WTC11 (cell line): ENCODE data around the gene UGT8. TPM values are rescaled to one million over a fixed set of nuclear protein-coding genes. Genes with fewer than 3 reads are reported as not detected.

Experiments used
- ATAC-seq: fragments of 200-7000 bp; cut with Tn5 transposase; 2 replicates; pipeline ENCODE4 v1.10.0; 2021; ENCODE audit warnings: mild to moderate bottlenecking, moderate library complexity
- CTCF ChIA-PET: fragments of 300-600 bp; sonication (Branson Sonifier 250); formaldehyde crosslinking; loops from one replicate; lab custom pipeline; 2021; ENCODE audit warnings: antibody characterized with exemption; lab: Charles Lee
- POLR2A ChIA-PET: fragments of 350-600 bp; sonication (Branson Sonifier 250); formaldehyde crosslinking; loops from one replicate; lab custom pipeline; 2021; ENCODE audit warnings: antibody characterized with exemption; lab: Charles Lee
- DNase-seq: peaks from one replicate; pipeline ENCODE4 v3.0.0; 2021; ENCODE audit warnings: low spot score
- H3K27ac Mint-ChIP-seq: 2 replicates; pipeline ENCODE4 v1.8.0; 2021; ENCODE audit warnings: mixed read lengths
- H3K27me3 Mint-ChIP-seq: 2 replicates; pipeline ENCODE4 v1.8.0; 2021; ENCODE audit warnings: low read depth, mild to moderate bottlenecking, moderate library complexity, mixed read lengths
- H3K36me3 Mint-ChIP-seq: 2 replicates; pipeline ENCODE4 v1.8.0; 2021; ENCODE audit warnings: mixed read lengths
- H3K4me1 Mint-ChIP-seq: 2 replicates; pipeline ENCODE4 v1.8.0; 2022; ENCODE audit warnings: mixed read lengths
- H3K4me3 Mint-ChIP-seq: 2 replicates; pipeline ENCODE4 v1.8.0; 2021; ENCODE audit warnings: mild to moderate bottlenecking, moderate library complexity, mixed read lengths
- H3K9me3 Mint-ChIP-seq: 2 replicates; pipeline ENCODE4 v1.8.0; 2021; ENCODE audit warnings: mixed read lengths
- CREB1 ChIP-seq: sonication (generic); formaldehyde crosslinking; IDR thresholded peaks from 2 replicates; pipeline ENCODE4 v1.8.0; 2023; ENCODE audit warnings: mild to moderate bottlenecking, missing genetic modification reagents
- CREM ChIP-seq: sonication (generic); formaldehyde crosslinking; IDR thresholded peaks from 2 replicates; pipeline ENCODE4 v1.8.1; 2022; ENCODE audit warnings: mild to moderate bottlenecking, missing genetic modification reagents, moderate library complexity
- E2F5 ChIP-seq: sonication (generic); formaldehyde crosslinking; IDR thresholded peaks from 2 replicates; pipeline ENCODE4 v1.8.1; 2022; ENCODE audit warnings: mild to moderate bottlenecking, moderate library complexity, missing genetic modification reagents
- ELF4 ChIP-seq: sonication (generic); formaldehyde crosslinking; IDR thresholded peaks from 2 replicates; pipeline ENCODE4 v1.8.1; 2022; ENCODE audit warnings: low read depth, mild to moderate bottlenecking, moderate library complexity, missing genetic modification reagents
- FOXJ3 ChIP-seq: sonication (generic); formaldehyde crosslinking; IDR thresholded peaks from 2 replicates; pipeline ENCODE4 v1.9.0; 2021; ENCODE audit warnings: missing genetic modification reagents, mild to moderate bottlenecking, borderline replicate concordance
- FOXK1 ChIP-seq: sonication (generic); formaldehyde crosslinking; IDR thresholded peaks from 2 replicates; pipeline ENCODE4 v1.8.0; 2022; ENCODE audit warnings: mild to moderate bottlenecking, moderate library complexity, missing genetic modification reagents
- FOXP1 ChIP-seq: sonication (generic); formaldehyde crosslinking; IDR thresholded peaks from 2 replicates; pipeline ENCODE4 v1.8.0; 2022; ENCODE audit warnings: missing genetic modification reagents, mild to moderate bottlenecking, moderate library complexity, borderline replicate concordance
- IRF2 ChIP-seq: sonication (generic); formaldehyde crosslinking; IDR thresholded peaks from 2 replicates; pipeline ENCODE4 v1.8.0; 2022; ENCODE audit warnings: low read depth, missing genetic modification reagents, borderline replicate concordance
- MXD4 ChIP-seq: fragments of 250-450 bp; sonication (Bioruptor Pico); IDR thresholded peaks from 2 replicates; pipeline ENCODE4 v1.8.0; 2021; ENCODE audit warnings: mild to moderate bottlenecking, moderate library complexity, borderline replicate concordance
- NR3C1 ChIP-seq: sonication (generic); formaldehyde crosslinking; conservative IDR thresholded peaks from 2 replicates; pipeline ENCODE4 v1.8.1; 2023; ENCODE audit warnings: low read depth, mild to moderate bottlenecking, missing genetic modification reagents
- PREB ChIP-seq: sonication (generic); formaldehyde crosslinking; IDR thresholded peaks from 2 replicates; pipeline ENCODE4 v1.8.1; 2022; ENCODE audit warnings: mild to moderate bottlenecking, missing genetic modification reagents, moderate library complexity, borderline replicate concordance
- SMAD4 ChIP-seq: sonication (generic); formaldehyde crosslinking; IDR thresholded peaks from 2 replicates; pipeline ENCODE4 v1.8.0; 2022; ENCODE audit warnings: mild to moderate bottlenecking, missing genetic modification reagents
- SP1 ChIP-seq: sonication (generic); formaldehyde crosslinking; conservative IDR thresholded peaks from 2 replicates; pipeline ENCODE4 v1.8.1; 2022; ENCODE audit warnings: missing genetic modification reagents
- TCF7 ChIP-seq: sonication (generic); formaldehyde crosslinking; IDR thresholded peaks from 2 replicates; pipeline ENCODE4 v1.8.0; 2022; ENCODE audit warnings: mild to moderate bottlenecking, low read depth, missing genetic modification reagents, moderate library complexity
- TEAD4 ChIP-seq: sonication (generic); formaldehyde crosslinking; IDR thresholded peaks from 2 replicates; pipeline ENCODE4 v1.8.0; 2022; ENCODE audit warnings: mild to moderate bottlenecking, missing genetic modification reagents
- USF1 ChIP-seq: sonication (generic); formaldehyde crosslinking; IDR thresholded peaks from 2 replicates; pipeline ENCODE4 v1.8.0; 2022; ENCODE audit warnings: mild to moderate bottlenecking, missing genetic modification reagents
- ZNF138 ChIP-seq: sonication (generic); formaldehyde crosslinking; conservative IDR thresholded peaks from 2 replicates; pipeline ENCODE4 v1.8.1; 2022; ENCODE audit warnings: mild to moderate bottlenecking, moderate library complexity, missing genetic modification reagents
- ZNF232 ChIP-seq: sonication (generic); formaldehyde crosslinking; IDR thresholded peaks from 2 replicates; pipeline ENCODE4 v1.8.0; 2022; ENCODE audit warnings: mild to moderate bottlenecking, missing genetic modification reagents
- ZNF263 ChIP-seq: sonication (generic); formaldehyde crosslinking; IDR thresholded peaks from 2 replicates; pipeline ENCODE4 v1.8.1; 2022; ENCODE audit warnings: low read depth, mild to moderate bottlenecking, moderate library complexity, missing genetic modification reagents
- ZNF317 ChIP-seq: sonication (generic); formaldehyde crosslinking; IDR thresholded peaks from 2 replicates; pipeline ENCODE4 v1.8.1; 2023; ENCODE audit warnings: low read depth, mild to moderate bottlenecking, moderate library complexity, missing genetic modification reagents, borderline replicate concordance
- ZNF423 ChIP-seq: fragments of 250-450 bp; sonication (Bioruptor Pico); IDR thresholded peaks from 2 replicates; pipeline ENCODE4 v2.1.2; 2022; ENCODE audit warnings: mild to moderate bottlenecking, moderate library complexity
- ZNF671 ChIP-seq: fragments of 250-450 bp; sonication (Bioruptor Pico); IDR thresholded peaks from 2 replicates; pipeline ENCODE4 v1.8.0; 2021; ENCODE audit warnings: mild to moderate bottlenecking
- total RNA-seq: library from RNA; stranded (reverse); gene quantifications from 3 replicates; pipeline ENCODE4 v1.2.3, GENCODE V29; 2021
- TF ChIP-seq, protein P1 (sequence below): sonication (generic); formaldehyde crosslinking; IDR thresholded peaks from 2 replicates; pipeline ENCODE4 v1.8.1; 2022; ENCODE audit warnings: low read depth, missing genetic modification reagents, borderline replicate concordance
- TF ChIP-seq, protein P2 (sequence below): fragments of 250-450 bp; sonication (Bioruptor Pico); IDR thresholded peaks from 2 replicates; pipeline ENCODE4 v1.8.0; 2021; ENCODE audit warnings: mild to moderate bottlenecking
- TF ChIP-seq, protein P3 (sequence below): fragments of 250-450 bp; sonication (Bioruptor Pico); IDR thresholded peaks from 2 replicates; pipeline ENCODE4 v1.9.0; 2021; ENCODE audit warnings: mild to moderate bottlenecking, borderline replicate concordance

UGT8 gene
- total RNA-seq, 1 experiment from 2014 or later = 30.8 TPM

DNA sequence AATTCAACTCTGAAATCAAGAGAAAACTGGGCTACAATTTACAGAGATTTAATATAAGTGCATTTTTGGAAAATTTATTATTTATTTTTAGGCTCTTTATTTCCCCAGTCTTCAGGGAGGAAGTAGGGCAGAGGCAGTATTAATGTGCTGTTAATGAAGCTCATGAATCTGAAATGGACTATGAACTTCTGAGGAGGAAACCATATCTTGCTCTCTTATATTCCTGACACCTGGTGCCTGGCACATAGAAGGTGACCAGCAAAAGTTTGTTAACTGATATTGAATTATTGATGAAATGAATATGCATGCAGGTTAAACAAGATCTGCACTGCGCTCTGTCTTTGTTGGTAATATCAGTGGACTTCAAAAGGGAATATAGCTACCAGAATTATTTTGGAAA, 55.1 kb downstream of the UGT8 start:
- DNase-seq (no peak), ATAC-seq (no peak)
- TF ChIP-seq CREB1 (CRISPR knock-in tag) (no peak), TEAD4 (CRISPR knock-in tag) (no peak), NR3C1 (CRISPR knock-in tag) (no peak), MXD4 (CRISPR knock-in tag) (no peak), TCF7 (CRISPR knock-in tag) (no peak), IRF2 (CRISPR knock-in tag) (no peak), ELF4 (no peak), ZNF317 (CRISPR knock-in tag) (no peak), FOXJ3 (CRISPR knock-in tag) (no peak), CREM (CRISPR knock-in tag) (no peak)
- TF ChIP-seq, protein P1, sequence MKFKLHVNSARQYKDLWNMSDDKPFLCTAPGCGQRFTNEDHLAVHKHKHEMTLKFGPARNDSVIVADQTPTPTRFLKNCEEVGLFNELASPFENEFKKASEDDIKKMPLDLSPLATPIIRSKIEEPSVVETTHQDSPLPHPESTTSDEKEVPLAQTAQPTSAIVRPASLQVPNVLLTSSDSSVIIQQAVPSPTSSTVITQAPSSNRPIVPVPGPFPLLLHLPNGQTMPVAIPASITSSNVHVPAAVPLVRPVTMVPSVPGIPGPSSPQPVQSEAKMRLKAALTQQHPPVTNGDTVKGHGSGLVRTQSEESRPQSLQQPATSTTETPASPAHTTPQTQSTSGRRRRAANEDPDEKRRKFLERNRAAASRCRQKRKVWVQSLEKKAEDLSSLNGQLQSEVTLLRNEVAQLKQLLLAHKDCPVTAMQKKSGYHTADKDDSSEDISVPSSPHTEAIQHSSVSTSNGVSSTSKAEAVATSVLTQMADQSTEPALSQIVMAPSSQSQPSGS (CRISPR knock-in tag) = no peak
- Mint-ChIP-seq H3K27ac (no peak overlapping the region), H3K9me3 (no peaks in the 10 kb centered on the region; the same call in 1 of the 2 replicates), H3K27me3 (no peaks in the 10 kb centered on the region), H3K36me3 (no peaks in the 10 kb centered on the region), H3K4me3 (no peak overlapping the region), H3K4me1 (peaks cover 84% of the 10 kb centered on the region)
- ChIA-PET POLR2A (no interaction called here), CTCF (interaction anchor here (0.9 to 1.8 kb wide), 2 partner anchors 47 to 237 kb away, joined by 3 to 10 read pairs; no protein-coding TSS in a partner anchor)

DNA sequence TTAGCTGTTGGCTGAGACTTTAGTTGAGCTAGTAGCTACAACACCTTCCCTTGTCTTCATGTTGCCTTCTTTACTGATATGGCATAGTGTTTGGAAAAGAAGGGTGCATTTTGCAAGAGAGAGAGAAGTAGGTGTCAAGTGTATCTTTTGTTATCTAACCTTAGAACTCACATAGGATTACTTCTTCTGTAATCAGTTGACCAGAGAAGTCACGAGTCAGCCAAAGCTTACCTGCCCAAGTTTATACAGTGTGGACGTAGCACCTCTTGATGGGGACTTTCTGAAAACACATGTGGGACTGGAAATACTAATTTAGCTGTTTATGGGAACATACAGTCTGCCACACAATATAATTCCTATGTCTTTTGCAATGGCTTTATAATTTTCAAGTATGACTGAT, 56.0 kb downstream of the UGT8 start:
- H3K27me3 Mint-ChIP-seq = no peaks in the 10 kb centered on the region
- H3K27ac Mint-ChIP-seq = no peak overlapping the region
- ChIA-PET CTCF (interaction anchor here (0.9 to 1.8 kb wide), 4 partner anchors 40 to 266 kb away, joined by 3 to 10 read pairs (median 6); no protein-coding TSS in a partner anchor), POLR2A (no interaction called here)
- H3K4me1 Mint-ChIP-seq = peaks cover 85% of the 10 kb centered on the region
- H3K9me3 Mint-ChIP-seq = no peaks in the 10 kb centered on the region; the same call in 1 of the 2 replicates
- H3K36me3 Mint-ChIP-seq = no peaks in the 10 kb centered on the region
- no peak for DNase-seq
- 0 out of 2 replicates have a peak, but pooled peaks have one; percentile 10 for ATAC-seq
- H3K4me3 Mint-ChIP-seq = no peak overlapping the region
- TF ChIP-seq ZNF423 (CRISPR knock-in tag) (no peak), ZNF138 (no peak), USF1 (CRISPR knock-in tag) (no peak), ZNF232 (CRISPR knock-in tag) (no peak), CREM (CRISPR knock-in tag) (no peak), SP1 (CRISPR knock-in tag) (no peak), ZNF671 (CRISPR knock-in tag) (no peak), FOXP1 (no peak), SMAD4 (CRISPR knock-in tag) (no peak), FOXK1 (no peak), PREB (no peak), E2F5 (CRISPR knock-in tag) (no peak), ZNF263 (CRISPR knock-in tag) (no peak)
- TF ChIP-seq, protein P2, sequence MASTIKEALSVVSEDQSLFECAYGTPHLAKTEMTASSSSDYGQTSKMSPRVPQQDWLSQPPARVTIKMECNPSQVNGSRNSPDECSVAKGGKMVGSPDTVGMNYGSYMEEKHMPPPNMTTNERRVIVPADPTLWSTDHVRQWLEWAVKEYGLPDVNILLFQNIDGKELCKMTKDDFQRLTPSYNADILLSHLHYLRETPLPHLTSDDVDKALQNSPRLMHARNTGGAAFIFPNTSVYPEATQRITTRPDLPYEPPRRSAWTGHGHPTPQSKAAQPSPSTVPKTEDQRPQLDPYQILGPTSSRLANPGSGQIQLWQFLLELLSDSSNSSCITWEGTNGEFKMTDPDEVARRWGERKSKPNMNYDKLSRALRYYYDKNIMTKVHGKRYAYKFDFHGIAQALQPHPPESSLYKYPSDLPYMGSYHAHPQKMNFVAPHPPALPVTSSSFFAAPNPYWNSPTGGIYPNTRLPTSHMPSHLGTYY (CRISPR knock-in tag) = no peak
- TF ChIP-seq, protein P3, sequence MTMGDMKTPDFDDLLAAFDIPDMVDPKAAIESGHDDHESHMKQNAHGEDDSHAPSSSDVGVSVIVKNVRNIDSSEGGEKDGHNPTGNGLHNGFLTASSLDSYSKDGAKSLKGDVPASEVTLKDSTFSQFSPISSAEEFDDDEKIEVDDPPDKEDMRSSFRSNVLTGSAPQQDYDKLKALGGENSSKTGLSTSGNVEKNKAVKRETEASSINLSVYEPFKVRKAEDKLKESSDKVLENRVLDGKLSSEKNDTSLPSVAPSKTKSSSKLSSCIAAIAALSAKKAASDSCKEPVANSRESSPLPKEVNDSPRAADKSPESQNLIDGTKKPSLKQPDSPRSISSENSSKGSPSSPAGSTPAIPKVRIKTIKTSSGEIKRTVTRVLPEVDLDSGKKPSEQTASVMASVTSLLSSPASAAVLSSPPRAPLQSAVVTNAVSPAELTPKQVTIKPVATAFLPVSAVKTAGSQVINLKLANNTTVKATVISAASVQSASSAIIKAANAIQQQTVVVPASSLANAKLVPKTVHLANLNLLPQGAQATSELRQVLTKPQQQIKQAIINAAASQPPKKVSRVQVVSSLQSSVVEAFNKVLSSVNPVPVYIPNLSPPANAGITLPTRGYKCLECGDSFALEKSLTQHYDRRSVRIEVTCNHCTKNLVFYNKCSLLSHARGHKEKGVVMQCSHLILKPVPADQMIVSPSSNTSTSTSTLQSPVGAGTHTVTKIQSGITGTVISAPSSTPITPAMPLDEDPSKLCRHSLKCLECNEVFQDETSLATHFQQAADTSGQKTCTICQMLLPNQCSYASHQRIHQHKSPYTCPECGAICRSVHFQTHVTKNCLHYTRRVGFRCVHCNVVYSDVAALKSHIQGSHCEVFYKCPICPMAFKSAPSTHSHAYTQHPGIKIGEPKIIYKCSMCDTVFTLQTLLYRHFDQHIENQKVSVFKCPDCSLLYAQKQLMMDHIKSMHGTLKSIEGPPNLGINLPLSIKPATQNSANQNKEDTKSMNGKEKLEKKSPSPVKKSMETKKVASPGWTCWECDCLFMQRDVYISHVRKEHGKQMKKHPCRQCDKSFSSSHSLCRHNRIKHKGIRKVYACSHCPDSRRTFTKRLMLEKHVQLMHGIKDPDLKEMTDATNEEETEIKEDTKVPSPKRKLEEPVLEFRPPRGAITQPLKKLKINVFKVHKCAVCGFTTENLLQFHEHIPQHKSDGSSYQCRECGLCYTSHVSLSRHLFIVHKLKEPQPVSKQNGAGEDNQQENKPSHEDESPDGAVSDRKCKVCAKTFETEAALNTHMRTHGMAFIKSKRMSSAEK (CRISPR knock-in tag) = no peak
